HG03575 (cell line): ENCODE measurements around the gene SLC18A2.
"Not testable (repeated sequence)": the region's sequence is repeated elsewhere in the genome, so short reads cannot be mapped to it uniquely, and the experiment has no call there.

Experiments
- ATAC-seq: cut with Tn5 transposase; IDR thresholded peaks from one replicate; pipeline ENCODE4 v1.9.1; 2021; ENCODE audit not compliant: unreplicated experiment, insufficient number of reproducible peaks, low FRiP score; ENCODE audit errors: extremely low read depth

Gene SLC18A2

GRCh38 chr10:117298219-117298618 lies 57.3 kb downstream of the SLC18A2 start:
- ATAC-seq = no peak

DNA sequence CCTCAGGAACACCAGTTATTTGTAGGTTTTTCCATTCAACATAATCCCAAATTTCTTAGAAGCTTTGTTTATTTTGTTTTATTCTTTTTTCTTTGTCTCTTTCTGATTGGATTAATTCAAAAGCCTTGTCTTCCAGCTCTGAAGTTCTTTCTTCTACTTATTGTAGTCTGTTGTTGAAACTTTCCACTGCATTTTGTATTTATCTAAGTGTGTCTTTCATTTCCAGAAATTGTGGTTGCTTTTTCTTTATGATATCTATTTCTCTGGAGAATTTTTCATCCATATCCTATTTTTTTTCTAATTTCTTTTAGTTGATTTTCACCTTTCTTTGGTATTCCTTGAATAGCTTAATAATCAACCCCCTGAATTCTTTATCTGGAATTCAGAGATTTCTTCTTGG lies 58.5 kb downstream of the SLC18A2 start:
- no peak for ATAC-seq

- no peak for ATAC-seq
Observed at GRCh38 chr10:117300671-117301070, 59.8 kb downstream of the SLC18A2 start.

- ATAC-seq = not testable (repeated sequence)
Observed at GRCh38 chr10:117303451-117303850, 62.5 kb downstream of the SLC18A2 start.

DNA sequence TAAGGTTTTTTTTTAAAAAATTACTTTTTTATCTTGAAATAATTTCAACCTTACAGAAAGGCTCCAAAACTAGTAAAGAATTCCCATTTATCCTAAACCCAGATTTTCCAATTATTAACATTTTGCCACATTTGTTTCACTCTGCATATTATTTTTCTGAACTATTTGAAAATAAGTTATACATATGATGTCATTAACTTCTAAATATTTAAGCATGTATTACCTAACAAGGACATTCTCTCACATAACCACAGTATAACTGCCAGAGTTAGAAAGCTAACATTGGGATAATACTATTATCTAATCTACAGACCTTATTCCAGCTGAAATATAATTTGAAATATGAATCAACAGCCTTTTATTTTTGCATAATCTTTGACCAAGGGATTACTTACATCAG lies 65.8 kb downstream of the SLC18A2 start:
- ATAC-seq = no peak

GRCh38 chr10:117311261-117311660 lies 70.3 kb downstream of the SLC18A2 start:
- ATAC-seq = no peak

DNA sequence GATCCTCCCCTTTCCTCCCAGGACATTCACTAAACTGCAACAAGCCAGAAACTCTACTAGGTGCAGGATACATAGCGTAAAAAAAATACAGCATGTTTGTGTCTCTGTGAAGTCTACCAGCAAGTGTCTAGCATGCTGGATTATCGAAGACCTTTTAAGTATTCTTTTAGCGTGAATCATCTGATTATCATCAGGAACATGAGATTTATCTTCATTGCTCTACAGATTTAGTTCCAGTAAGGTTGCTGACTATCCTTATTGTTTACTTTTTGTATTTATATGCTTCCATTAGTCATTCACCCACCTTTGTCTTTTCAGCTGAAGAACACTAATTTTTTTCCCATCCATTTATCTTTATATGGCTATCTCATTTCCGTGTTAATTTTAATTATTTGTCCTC lies 71.5 kb downstream of the SLC18A2 start:
- no peak for ATAC-seq

DNA sequence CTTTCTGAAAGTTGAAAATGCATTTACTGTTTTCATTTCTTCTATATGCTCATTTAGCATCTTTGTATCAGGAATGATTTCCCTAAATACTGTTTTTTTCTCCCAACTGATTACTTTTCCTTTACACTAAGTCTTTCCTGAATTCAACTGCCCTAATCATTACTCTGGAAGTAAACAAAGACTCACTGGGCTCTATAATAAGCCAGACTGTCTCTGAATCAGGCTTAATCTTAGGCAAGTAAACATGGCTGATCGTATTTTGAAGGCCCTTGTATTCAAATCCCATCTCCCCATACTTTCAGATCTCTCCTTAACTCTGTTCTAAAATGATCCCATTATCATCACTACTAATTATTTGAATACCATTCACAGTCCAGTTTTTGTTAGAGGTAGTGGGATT lies 72.7 kb downstream of the SLC18A2 start:
- ATAC-seq = no peak

DNA sequence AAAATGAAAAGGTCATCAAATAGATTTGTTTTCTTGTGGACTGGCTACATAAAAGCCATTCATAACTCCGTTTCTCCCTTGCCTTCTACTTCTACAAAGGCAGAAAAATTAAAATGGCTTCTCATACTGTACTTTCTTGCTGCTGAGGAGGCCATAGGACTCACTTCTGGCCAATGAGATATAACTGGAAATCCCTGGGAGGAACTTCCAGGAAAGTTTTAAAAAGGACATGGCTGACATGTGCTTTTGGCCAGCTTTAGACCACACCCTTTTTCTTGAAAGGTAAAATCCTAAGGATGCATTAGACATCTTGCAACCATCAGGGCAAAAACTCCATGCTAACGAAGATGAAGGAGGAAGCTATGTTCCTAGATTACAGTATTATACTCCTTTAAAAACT lies 75.8 kb downstream of the SLC18A2 start:
- no peak for ATAC-seq

- no peak for ATAC-seq
Observed at GRCh38 chr10:117318909-117319308, 78.0 kb downstream of the SLC18A2 start.

GRCh38 chr10:117320050-117320665 lies 79.2 kb downstream of the SLC18A2 start:
- ATAC-seq = no peak

DNA sequence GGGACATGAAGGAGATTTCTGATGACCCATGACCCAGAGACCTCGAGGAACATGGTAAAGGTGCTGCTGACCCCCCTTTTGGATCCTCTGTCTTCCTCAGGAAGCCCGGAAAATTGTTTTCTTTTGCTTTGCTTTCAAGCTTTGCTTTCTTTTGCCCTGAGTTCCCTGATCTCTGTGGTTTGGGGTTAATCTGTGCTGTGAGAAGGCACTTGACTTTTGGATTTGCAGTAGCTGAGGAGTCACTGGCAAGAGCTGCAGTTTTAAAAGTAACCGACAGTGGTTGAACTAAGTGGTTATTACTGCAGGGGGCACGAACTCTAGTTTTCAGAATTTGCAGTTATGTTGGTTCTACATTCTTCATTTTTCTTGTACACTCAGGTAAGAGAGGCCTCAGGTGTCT lies 81.3 kb downstream of the SLC18A2 start:
- no peak for ATAC-seq

DNA sequence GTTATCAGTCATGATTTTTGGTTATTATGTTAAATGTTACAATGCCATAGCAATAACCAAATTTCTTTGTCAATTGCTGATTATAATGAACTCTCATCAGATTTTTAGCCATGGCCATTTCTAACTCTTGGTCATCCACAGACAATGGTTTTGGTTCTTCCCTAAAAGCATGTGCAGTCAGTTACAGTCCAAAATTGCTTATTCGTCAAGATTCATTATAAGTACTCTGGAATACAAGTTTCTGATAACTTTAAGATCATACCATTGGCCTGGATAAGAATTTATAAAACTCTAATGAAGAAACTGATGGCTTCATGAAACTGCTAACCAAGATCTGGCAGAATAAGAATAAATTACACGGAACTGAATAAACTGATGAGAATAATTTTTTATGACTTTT lies 83.5 kb downstream of the SLC18A2 start:
- ATAC-seq = no peak

GRCh38 chr10:117327262-117327661 lies 86.3 kb downstream of the SLC18A2 start:
- ATAC-seq = no peak
